DOHH2 (cell line): ENCODE measurements around the gene ELP4.

ENCODE experiments used
- H3F3A ChIP-seq: fragments of 200-600 bp; sonication (generic), shearing (Covaris generic); 2 replicates; pipeline ENCODE4 v1.6.0; 2016; ENCODE audit warnings: antibody characterized with exemption, mild to moderate bottlenecking; ENCODE audit not compliant: control insufficient read depth, insufficient read depth
- H3K27ac ChIP-seq: fragments of 200-600 bp; sonication (generic); 2 replicates; pipeline ENCODE4 v1.5.1; 2014; ENCODE audit warnings: low read depth, mild to moderate bottlenecking, low read length, moderate library complexity
- H3K27me3 ChIP-seq: fragments of 200-600 bp; sonication (generic); 2 replicates; pipeline ENCODE4 v1.6.1; 2014; ENCODE audit warnings: mild to moderate bottlenecking, low read length, mixed read lengths; ENCODE audit not compliant: control insufficient read depth
- H3K36me3 ChIP-seq: fragments of 200-600 bp; sonication (generic); 2 replicates; pipeline ENCODE4 v1.6.1; 2014; ENCODE audit warnings: mild to moderate bottlenecking, low read length, moderate library complexity, mixed read lengths; ENCODE audit not compliant: control insufficient read depth
- H3K4me1 ChIP-seq: fragments of 200-600 bp; sonication (generic); 2 replicates; pipeline ENCODE4 v1.6.1; 2014; ENCODE audit warnings: mild to moderate bottlenecking, low read length, mixed read lengths; ENCODE audit not compliant: control insufficient read depth
- H3K4me2 ChIP-seq: fragments of 200-600 bp; sonication (generic); 2 replicates; pipeline ENCODE4 v1.6.0; 2014; ENCODE audit warnings: mild to moderate bottlenecking, low read length, moderate library complexity
- H3K4me3 ChIP-seq: fragments of 200-600 bp; sonication (generic); 2 replicates; pipeline ENCODE4 v1.5.1; 2014; ENCODE audit warnings: mild to moderate bottlenecking, low read length, mixed read lengths
- H3K79me2 ChIP-seq: fragments of 200-600 bp; sonication (generic); 2 replicates; pipeline ENCODE4 v1.6.1; 2014; ENCODE audit warnings: mild to moderate bottlenecking, low read length, mixed read lengths; ENCODE audit not compliant: control insufficient read depth
- H3K9me2 ChIP-seq: fragments of 200-600 bp; sonication (generic); replicated peaks from 2 replicates; pipeline ENCODE4 v1.6.1; 2014; ENCODE audit warnings: mild to moderate bottlenecking, low read length, mixed read lengths; ENCODE audit not compliant: control insufficient read depth
- H3K9me3 ChIP-seq: fragments of 200-600 bp; sonication (generic); 2 replicates; pipeline ENCODE4 v1.6.1; 2014; ENCODE audit warnings: antibody characterized with exemption, low read length, mixed read lengths; ENCODE audit not compliant: control insufficient read depth, insufficient read depth
- H4K20me1 ChIP-seq: fragments of 200-600 bp; sonication (generic); 2 replicates; pipeline ENCODE4 v1.6.0; 2014; ENCODE audit warnings: low read depth, mild to moderate bottlenecking, antibody characterized with exemption, low read length, moderate library complexity; ENCODE audit not compliant: control insufficient read depth, insufficient read depth
- CTCF ChIP-seq: fragments of 200-600 bp; sonication (generic); IDR thresholded peaks from one replicate; pipeline ENCODE4 v1.5.1; 2014; ENCODE audit warnings: antibody characterized with exemption, mild to moderate bottlenecking, low read depth, low read length; ENCODE audit not compliant: poor library complexity, severe bottlenecking
- EZH2phosphoT487 ChIP-seq: fragments of 200-600 bp; sonication (generic); IDR thresholded peaks from 2 replicates; pipeline ENCODE4 v1.6.1; 2017; ENCODE audit warnings: borderline replicate concordance, mild to moderate bottlenecking, antibody characterized with exemption, low read length, moderate library complexity, mixed read lengths

The ELP4 gene

GRCh38 chr11:31807799-31808667 lies 298.5 kb downstream of the ELP4 start:
- H3F3A ChIP-seq, result no peaks in the 10 kb centered on the region

GRCh38 chr11:31808721-31809540 lies 299.4 kb downstream of the ELP4 start:
- no peak overlapping the region for H3K4me3 ChIP-seq
- H3K27me3 ChIP-seq, result peaks cover 42% of the 10 kb centered on the region
- no peaks in the 10 kb centered on the region for H3F3A ChIP-seq
- H3K36me3 ChIP-seq, result no peaks in the 10 kb centered on the region
- H3K79me2 ChIP-seq, result no peaks in the 10 kb centered on the region
- H3K4me2 ChIP-seq, result no peak overlapping the region
- no peaks in the 10 kb centered on the region for H4K20me1 ChIP-seq
- no peaks in the 10 kb centered on the region for H3K4me1 ChIP-seq
- no peaks in the 10 kb centered on the region for H3K9me2 ChIP-seq
- H3K27ac ChIP-seq, result no peak overlapping the region
- no peak for TF ChIP-seq EZH2phosphoT487
- no peak for TF ChIP-seq CTCF
- peaks cover 3% of the 10 kb centered on the region; the same call in 1 of the 2 replicates for H3K9me3 ChIP-seq

More at GRCh38 chr11:31807799-31808667, 298.5 kb downstream of the ELP4 start:
- H3K4me3 ChIP-seq, result no peak overlapping the region
- H3K9me2 ChIP-seq, result no peaks in the 10 kb centered on the region
- TF ChIP-seq EZH2phosphoT487 (no peak), CTCF (no peak)
- H3K9me3 ChIP-seq, result peaks cover 3% of the 10 kb centered on the region; the same call in 1 of the 2 replicates
- no peaks in the 10 kb centered on the region for H3K4me1 ChIP-seq
- peaks cover 36% of the 10 kb centered on the region for H3K27me3 ChIP-seq
- no peaks in the 10 kb centered on the region for H3K36me3 ChIP-seq
- no peaks in the 10 kb centered on the region for H3K79me2 ChIP-seq
- no peak overlapping the region for H3K4me2 ChIP-seq
- no peaks in the 10 kb centered on the region for H4K20me1 ChIP-seq
- no peak overlapping the region for H3K27ac ChIP-seq

- no peak for TF ChIP-seq EZH2phosphoT487
- no peak for TF ChIP-seq CTCF
- no peak overlapping the region for H3K4me2 ChIP-seq
- H3K9me2 ChIP-seq, result no peaks in the 10 kb centered on the region
- no peak overlapping the region for H3K27ac ChIP-seq
- no peaks in the 10 kb centered on the region for H4K20me1 ChIP-seq
- no peak overlapping the region for H3K4me3 ChIP-seq
- no peaks in the 10 kb centered on the region for H3K79me2 ChIP-seq
- H3F3A ChIP-seq, result no peaks in the 10 kb centered on the region
- peaks cover 3% of the 10 kb centered on the region; the same call in 1 of the 2 replicates for H3K9me3 ChIP-seq
- H3K4me1 ChIP-seq, result no peaks in the 10 kb centered on the region
- H3K27me3 ChIP-seq, result peaks cover 46% of the 10 kb centered on the region
- H3K36me3 ChIP-seq, result no peaks in the 10 kb centered on the region
These were observed 299.9 kb downstream of the ELP4 start for GRCh38 chr11:31809541-31809856.
